ENCODE results near the gene ZNF683.
A peak's percentile ranks its signal among the peaks of the same experiment; 100 is the strongest.
"Not testable (repeated sequence)": the region's sequence is repeated elsewhere in the genome, so short reads cannot be mapped to it uniquely, and the experiment has no call there.

Gene ZNF683

GRCh38 chr1:26336477-26337205 is 35.9 kb downstream of the ZNF683 start:
- no peaks in the 10 kb centered on the region for H3K9me3 Mint-ChIP-seq
- peaks cover 2% of the 10 kb centered on the region for H3K36me3 Mint-ChIP-seq (ENCODE audit: insufficient read depth)
- ATAC-seq (replicated peaks; ENCODE audit: extremely low read depth, poor library complexity, severe bottlenecking) (peak; percentile 72), DNase-seq (ENCODE audit: low spot score in 2 of 2) (peak; percentile 49 to 64)
- H3K27me3 Mint-ChIP-seq, result no peaks in the 10 kb centered on the region
- H3K4me3 Mint-ChIP-seq, result peak overlapping the region; percentile 89
- peaks cover 11% of the 10 kb centered on the region for H3K4me1 Mint-ChIP-seq
- H3K27ac Mint-ChIP-seq (ENCODE audit: low read depth), result no peak overlapping the region

- Mint-ChIP-seq H3K9me3 (no peaks in the 10 kb centered on the region), H3K4me3 (peak overlapping the region; percentile 89), H3K4me1 (peaks cover 11% of the 10 kb centered on the region), H3K36me3 (ENCODE audit: insufficient read depth) (peaks cover 2% of the 10 kb centered on the region), H3K27ac (ENCODE audit: low read depth) (peak overlapping the region; percentile 29), H3K27me3 (no peaks in the 10 kb centered on the region)
- ATAC-seq (replicated peaks; ENCODE audit: extremely low read depth, poor library complexity, severe bottlenecking) (no peak), DNase-seq (ENCODE audit: low spot score in 2 of 2) (no peak)
Observed at GRCh38 chr1:26335774-26336476, 36.6 kb downstream of the ZNF683 start.

GRCh38 chr1:26333312-26333711 is 39.2 kb downstream of the ZNF683 start:
- not testable (repeated sequence) for ATAC-seq (replicated peaks; ENCODE audit: extremely low read depth, poor library complexity, severe bottlenecking); H3K4me3 Mint-ChIP-seq; H3K9me3 Mint-ChIP-seq; DNase-seq (ENCODE audit: low spot score in 2 of 2); H3K36me3 Mint-ChIP-seq (ENCODE audit: insufficient read depth); H3K27me3 Mint-ChIP-seq; H3K27ac Mint-ChIP-seq (ENCODE audit: low read depth)
- peaks cover 11% of the 10 kb centered on the region for H3K4me1 Mint-ChIP-seq

GRCh38 chr1:26330276-26330675 is 42.3 kb downstream of the ZNF683 start:
- Mint-ChIP-seq H3K27ac (ENCODE audit: low read depth) (no peak overlapping the region), H3K4me1 (no peaks in the 10 kb centered on the region), H3K36me3 (ENCODE audit: insufficient read depth) (peaks cover 4% of the 10 kb centered on the region), H3K27me3 (no peaks in the 10 kb centered on the region), H3K9me3 (no peaks in the 10 kb centered on the region), H3K4me3 (no peak overlapping the region)
- ATAC-seq (replicated peaks; ENCODE audit: extremely low read depth, poor library complexity, severe bottlenecking) (no peak), DNase-seq (ENCODE audit: low spot score in 2 of 2) (no peak)

- not testable (repeated sequence) for H3K4me3 Mint-ChIP-seq; H3K27ac Mint-ChIP-seq (ENCODE audit: low read depth); H3K4me1 Mint-ChIP-seq; ATAC-seq (replicated peaks; ENCODE audit: extremely low read depth, poor library complexity, severe bottlenecking); H3K27me3 Mint-ChIP-seq; H3K9me3 Mint-ChIP-seq; H3K36me3 Mint-ChIP-seq (ENCODE audit: insufficient read depth); DNase-seq (ENCODE audit: low spot score in 2 of 2)
Observed at GRCh38 chr1:26329380-26329779, 43.2 kb downstream of the ZNF683 start.

GRCh38 chr1:26328597-26328996 is 44.0 kb downstream of the ZNF683 start:
- DNase-seq (ENCODE audit: low spot score in 2 of 2) (no peak), ATAC-seq (replicated peaks; ENCODE audit: extremely low read depth, poor library complexity, severe bottlenecking) (no peak)
- no peak overlapping the region for H3K4me3 Mint-ChIP-seq
- H3K27ac Mint-ChIP-seq (ENCODE audit: low read depth), result no peak overlapping the region
- no peaks in the 10 kb centered on the region for H3K27me3 Mint-ChIP-seq
- H3K9me3 Mint-ChIP-seq, result no peaks in the 10 kb centered on the region
- H3K4me1 Mint-ChIP-seq, result no peaks in the 10 kb centered on the region
- H3K36me3 Mint-ChIP-seq (ENCODE audit: insufficient read depth), result peaks cover 3% of the 10 kb centered on the region

GRCh38 chr1:26327956-26328362 is 44.6 kb downstream of the ZNF683 start:
- H3K27me3 Mint-ChIP-seq, result no peaks in the 10 kb centered on the region
- H3K4me1 Mint-ChIP-seq, result peaks cover 4% of the 10 kb centered on the region
- no peak overlapping the region for H3K4me3 Mint-ChIP-seq
- peaks cover 4% of the 10 kb centered on the region for H3K36me3 Mint-ChIP-seq (ENCODE audit: insufficient read depth)
- peak overlapping the region; percentile 38 for H3K27ac Mint-ChIP-seq (ENCODE audit: low read depth)
- ATAC-seq (replicated peaks; ENCODE audit: extremely low read depth, poor library complexity, severe bottlenecking) (no peak), DNase-seq (ENCODE audit: low spot score in 2 of 2) (no peak)
- no peaks in the 10 kb centered on the region for H3K9me3 Mint-ChIP-seq

GRCh38 chr1:26324550-26324949 is 48.0 kb downstream of the ZNF683 start:
- DNase-seq (ENCODE audit: low spot score in 2 of 2) (no peak), ATAC-seq (replicated peaks; ENCODE audit: extremely low read depth, poor library complexity, severe bottlenecking) (no peak)
- Mint-ChIP-seq H3K36me3 (ENCODE audit: insufficient read depth) (peaks cover 18% of the 10 kb centered on the region), H3K4me3 (no peak overlapping the region), H3K27me3 (no peaks in the 10 kb centered on the region), H3K27ac (ENCODE audit: low read depth) (no peak overlapping the region), H3K9me3 (no peaks in the 10 kb centered on the region), H3K4me1 (peaks cover 31% of the 10 kb centered on the region)

GRCh38 chr1:26323382-26323781 is 49.2 kb downstream of the ZNF683 start:
- H3K27me3 Mint-ChIP-seq, result no peaks in the 10 kb centered on the region
- H3K27ac Mint-ChIP-seq (ENCODE audit: low read depth), result peak overlapping the region; percentile 76
- DNase-seq (ENCODE audit: low spot score in 2 of 2), result no peak
- peak overlapping the region; percentile 27 for H3K4me3 Mint-ChIP-seq
- H3K9me3 Mint-ChIP-seq, result no peaks in the 10 kb centered on the region
- peaks cover 25% of the 10 kb centered on the region for H3K36me3 Mint-ChIP-seq (ENCODE audit: insufficient read depth)
- H3K4me1 Mint-ChIP-seq, result peaks cover 36% of the 10 kb centered on the region
- no peak for ATAC-seq (replicated peaks; ENCODE audit: extremely low read depth, poor library complexity, severe bottlenecking)

GRCh38 chr1:26322042-26322331 is 50.6 kb downstream of the ZNF683 start:
- H3K4me1 Mint-ChIP-seq, result peaks cover 50% of the 10 kb centered on the region
- H3K36me3 Mint-ChIP-seq (ENCODE audit: insufficient read depth), result peaks cover 33% of the 10 kb centered on the region
- no peak for ATAC-seq (replicated peaks; ENCODE audit: extremely low read depth, poor library complexity, severe bottlenecking)
- H3K27ac Mint-ChIP-seq (ENCODE audit: low read depth), result no peak overlapping the region
- DNase-seq (ENCODE audit: low spot score in 2 of 2), result no peak
- H3K9me3 Mint-ChIP-seq, result no peaks in the 10 kb centered on the region
- H3K4me3 Mint-ChIP-seq, result no peak overlapping the region
- H3K27me3 Mint-ChIP-seq, result no peaks in the 10 kb centered on the region

GRCh38 chr1:26321315-26322041 is 51.1 kb downstream of the ZNF683 start:
- Mint-ChIP-seq H3K4me1 (peaks cover 50% of the 10 kb centered on the region), H3K36me3 (ENCODE audit: insufficient read depth) (peaks cover 33% of the 10 kb centered on the region)

GRCh38 chr1:26320896-26321295 is 51.7 kb downstream of the ZNF683 start:
- Mint-ChIP-seq H3K27me3 (no peaks in the 10 kb centered on the region), H3K4me1 (peaks cover 50% of the 10 kb centered on the region), H3K27ac (ENCODE audit: low read depth) (peak overlapping the region; percentile 85), H3K9me3 (no peaks in the 10 kb centered on the region), H3K4me3 (peak overlapping the region; percentile 99), H3K36me3 (ENCODE audit: insufficient read depth) (peaks cover 31% of the 10 kb centered on the region)
- DNase-seq (ENCODE audit: low spot score in 2 of 2) (no peak), ATAC-seq (replicated peaks; ENCODE audit: extremely low read depth, poor library complexity, severe bottlenecking) (no peak)

More at GRCh38 chr1:26321315-26322041, 51.1 kb downstream of the ZNF683 start:
- Mint-ChIP-seq H3K4me3 (peak overlapping the region; percentile 99), H3K27me3 (no peaks in the 10 kb centered on the region), H3K9me3 (no peaks in the 10 kb centered on the region), H3K27ac (ENCODE audit: low read depth) (peak overlapping the region; percentile 85)
- ATAC-seq (replicated peaks; ENCODE audit: extremely low read depth, poor library complexity, severe bottlenecking), result peak; percentile 83
- peak; percentile 93 to 99 for DNase-seq (ENCODE audit: low spot score in 2 of 2)

All from central memory CD8-positive, alpha-beta T cell (primary cell).